Endodermal cell (in vitro differentiated cells): Measurements from ENCODE around the gene CHI3L1. TPM values are rescaled to one million over a fixed set of nuclear protein-coding genes. Genes with fewer than 3 reads are reported as not detected.

Source experiments
- DNase-seq: peaks from one replicate; pipeline ENCODE4 v3.0.0-alpha.2; 2017
- H3K27ac ChIP-seq: 2 replicates; pipeline ENCODE4 v1.5.1; 2013; ENCODE audit warnings: mild to moderate bottlenecking, low read depth, low read length, moderate library complexity
- H3K27me3 ChIP-seq: 2 replicates; pipeline ENCODE4 v1.6.1; 2013; ENCODE audit warnings: mild to moderate bottlenecking, low read length, moderate library complexity; ENCODE audit not compliant: insufficient read depth, control insufficient read depth, poor library complexity, severe bottlenecking
- H3K36me3 ChIP-seq: 2 replicates; pipeline ENCODE4 v1.7.0; 2013; ENCODE audit warnings: mild to moderate bottlenecking, low read length, moderate library complexity; ENCODE audit not compliant: control insufficient read depth, insufficient read depth
- H3K4me1 ChIP-seq: one replicate; pipeline ENCODE4 v1.7.0; 2013; ENCODE audit warnings: low read length; ENCODE audit not compliant: control insufficient read depth, insufficient read depth
- H3K4me3 ChIP-seq: 2 replicates; pipeline ENCODE4 v1.5.1; 2013; ENCODE audit warnings: mild to moderate bottlenecking, low read length, moderate library complexity
- H3K9ac ChIP-seq: 2 replicates; pipeline ENCODE4 v1.6.1; 2013; ENCODE audit warnings: mild to moderate bottlenecking, low read length, moderate library complexity; ENCODE audit not compliant: poor library complexity, severe bottlenecking; ENCODE audit errors: extremely low read depth
- H3K9me3 ChIP-seq: 2 replicates; pipeline ENCODE4 v1.6.1; 2013; ENCODE audit warnings: mild to moderate bottlenecking, low read length, moderate library complexity; ENCODE audit not compliant: control insufficient read depth
- H3K27ac Mint-ChIP-seq: 2 replicates; pipeline ENCODE4 v1.8.0; 2020; ENCODE audit warnings: mixed read lengths
- H3K27me3 Mint-ChIP-seq: 2 replicates; pipeline ENCODE4 v1.8.0; 2021; ENCODE audit warnings: mild to moderate bottlenecking, mixed read lengths; ENCODE audit not compliant: insufficient read depth
- H3K36me3 Mint-ChIP-seq: 2 replicates; pipeline ENCODE4 v1.8.0; 2020; ENCODE audit warnings: low read depth, mixed read lengths
- H3K4me1 Mint-ChIP-seq: 2 replicates; pipeline ENCODE4 v1.8.0; 2020; ENCODE audit warnings: mixed read lengths
- H3K4me3 Mint-ChIP-seq: 2 replicates; pipeline ENCODE4 v1.8.0; 2020; ENCODE audit warnings: mild to moderate bottlenecking, moderate library complexity, mixed read lengths
- H3K9me3 Mint-ChIP-seq: 2 replicates; pipeline ENCODE4 v1.8.0; 2020; ENCODE audit warnings: mild to moderate bottlenecking, mixed read lengths
- CTCF ChIP-seq: fragments of 200-600 bp; sonication (generic); conservative IDR thresholded peaks from 2 replicates; pipeline ENCODE4 v1.5.0; 2021; ENCODE audit warnings: antibody characterized with exemption, mild to moderate bottlenecking
- WGBS, 2 experiments: methylation state at CpG; one replicate each; pipeline versions ENCODE4 v1.1.5 to v1.1.7; 2013; ENCODE audit warnings: missing lambda C conversion rate in 2 of 2, mixed read lengths in 1 of 2; ENCODE audit not compliant: insufficient coverage in 1 of 2, insufficient read length in 1 of 2; 5-methylcytosine and 5-hydroxymethylcytosine counted together
- total RNA-seq, 2 donors: library from RNA; stranded (reverse); fragmentation: NEBNext Ultra II Directional in 1 of 2; extraction: Animal tissue kit (Norgen Biotek cat#: 25700) in 1 of 2; gene quantifications; 2 replicates in 1 of 2; 3 replicates in 1 of 2; pipeline ENCODE4 v1.2.1, GENCODE V29; 2021

The CHI3L1 gene
- total RNA-seq, 2 donors from 2014 or later: 0.18 to 1.1 TPM

DNA sequence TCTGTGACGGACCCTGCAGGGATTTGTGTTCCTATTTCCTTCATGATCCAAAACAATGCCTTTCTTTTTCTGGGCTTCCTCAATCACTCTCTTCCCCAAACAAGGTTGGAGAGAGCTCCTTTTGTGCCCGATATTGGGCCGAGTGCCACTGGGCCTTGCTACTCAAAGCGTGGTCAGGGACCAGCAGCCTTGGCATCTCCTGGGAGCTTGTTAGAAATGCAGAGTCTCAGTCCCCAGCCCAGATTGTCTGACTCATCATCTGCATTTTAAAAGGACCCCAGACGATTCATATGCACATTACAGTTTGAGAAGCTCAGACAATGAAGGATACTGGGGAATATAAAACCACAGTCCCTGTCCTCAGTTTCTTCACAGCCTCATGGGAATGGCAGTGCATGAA lies 39.1 kb downstream of the CHI3L1 start:
- Histone ChIP-seq H3K27me3 (no peaks in the 10 kb centered on the region), H3K9ac (no peak overlapping the region), H3K4me1 (no peaks in the 10 kb centered on the region), H3K27ac (peak overlapping the region; percentile 24), H3K4me3 (no peak overlapping the region), H3K36me3 (peaks cover 8% of the 10 kb centered on the region), H3K9me3 (peaks cover 8% of the 10 kb centered on the region)
- no peaks in the 10 kb centered on the region for H3K27me3 Mint-ChIP-seq
- WGBS, 2 experiments: 33 to 85% methylated on average over 1 to 5 of the region's 5 CpGs
- peaks cover 4% of the 10 kb centered on the region for H3K36me3 Mint-ChIP-seq
- TF ChIP-seq CTCF: no peak
- peaks cover 39% of the 10 kb centered on the region for H3K4me1 Mint-ChIP-seq
- H3K9me3 Mint-ChIP-seq: peaks cover 8% of the 10 kb centered on the region
- no peak overlapping the region for H3K4me3 Mint-ChIP-seq
- H3K27ac Mint-ChIP-seq: peak overlapping the region; percentile 55
- DNase-seq: no peak

DNA sequence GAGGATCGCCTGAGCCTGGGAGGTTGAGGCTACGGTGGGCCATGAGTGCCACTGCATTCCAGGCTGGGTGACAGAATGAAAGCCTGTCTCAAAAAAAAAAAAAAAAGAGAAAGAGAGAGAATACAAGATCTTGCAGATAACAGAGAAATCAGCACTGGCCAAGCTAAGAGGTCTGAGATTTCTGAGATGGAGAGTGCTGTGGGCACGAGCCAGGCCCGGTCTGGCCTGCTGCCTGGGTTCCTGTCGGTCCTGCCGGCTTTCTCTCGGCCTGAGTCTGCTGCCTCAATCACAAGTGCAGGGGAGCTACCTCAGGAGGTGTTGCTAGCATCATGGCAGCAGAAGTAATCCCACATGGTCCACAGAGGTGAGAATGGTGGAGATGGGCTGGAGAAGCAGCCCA lies 40.0 kb downstream of the CHI3L1 start:
- Mint-ChIP-seq H3K27me3 (no peaks in the 10 kb centered on the region), H3K4me1 (peaks cover 40% of the 10 kb centered on the region), H3K4me3 (no peak overlapping the region), H3K9me3 (peaks cover 8% of the 10 kb centered on the region), H3K36me3 (peaks cover 4% of the 10 kb centered on the region), H3K27ac (no peak overlapping the region)
- Histone ChIP-seq H3K4me3 (no peak overlapping the region), H3K27me3 (no peaks in the 10 kb centered on the region), H3K9me3 (peaks cover 8% of the 10 kb centered on the region), H3K9ac (no peak overlapping the region), H3K4me1 (no peaks in the 10 kb centered on the region), H3K27ac (no peak overlapping the region), H3K36me3 (peaks cover 16% of the 10 kb centered on the region)
- DNase-seq: no peak
- no peak for TF ChIP-seq CTCF
- WGBS, 2 experiments: 93 to 100% methylated on average over 2 to 7 of the region's 7 CpGs

- H3K36me3 Mint-ChIP-seq: peaks cover 4% of the 10 kb centered on the region
- peaks cover 8% of the 10 kb centered on the region for H3K9me3 ChIP-seq
- H3K36me3 ChIP-seq: peaks cover 16% of the 10 kb centered on the region
- H3K4me1 ChIP-seq: peaks cover 3% of the 10 kb centered on the region
- H3K27me3 ChIP-seq: no peaks in the 10 kb centered on the region
- H3K9me3 Mint-ChIP-seq: peaks cover 8% of the 10 kb centered on the region
- no peaks in the 10 kb centered on the region for H3K27me3 Mint-ChIP-seq
- no peak for TF ChIP-seq CTCF
- no peak for DNase-seq
- H3K4me3 ChIP-seq: no peak overlapping the region
- no peak overlapping the region for H3K9ac ChIP-seq
- 86 to 96% methylated on average over 1 to 2 of the region's 2 CpGs for WGBS, 2 experiments
- H3K4me1 Mint-ChIP-seq: peaks cover 35% of the 10 kb centered on the region
- no peak overlapping the region for H3K27ac ChIP-seq
- H3K27ac Mint-ChIP-seq: no peak overlapping the region
- H3K4me3 Mint-ChIP-seq: no peak overlapping the region
Measured at GRCh38 chr1:203146042-203146369, 40.5 kb downstream of the CHI3L1 start.
